ENCODE data around the gene MAN2B2.
A peak's percentile ranks its signal among the peaks of the same experiment; 100 is the strongest.
"Not testable (repeated sequence)": the region's sequence is repeated elsewhere in the genome, so short reads cannot be mapped to it uniquely, and the experiment has no call there.

MAN2B2 gene

DNA sequence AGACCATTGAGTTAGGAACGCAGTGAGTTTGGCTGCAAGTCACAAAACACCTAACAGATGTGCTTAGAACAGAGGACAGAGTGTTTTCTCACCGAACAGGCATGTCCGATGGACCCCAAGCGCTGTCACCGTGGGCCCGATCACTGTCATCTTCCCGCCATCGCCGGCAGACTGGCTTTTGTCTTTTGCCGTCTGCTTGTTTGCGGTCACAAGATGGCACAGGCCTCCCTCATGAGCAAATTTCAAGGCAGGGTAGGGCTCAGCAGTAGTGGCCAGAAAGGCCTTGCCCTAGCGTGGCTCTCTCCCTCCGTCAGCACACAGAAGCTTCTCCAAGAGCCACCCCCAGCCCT lies 44.1 kb downstream of the MAN2B2 start:
- no peak for DNase-seq

DNA sequence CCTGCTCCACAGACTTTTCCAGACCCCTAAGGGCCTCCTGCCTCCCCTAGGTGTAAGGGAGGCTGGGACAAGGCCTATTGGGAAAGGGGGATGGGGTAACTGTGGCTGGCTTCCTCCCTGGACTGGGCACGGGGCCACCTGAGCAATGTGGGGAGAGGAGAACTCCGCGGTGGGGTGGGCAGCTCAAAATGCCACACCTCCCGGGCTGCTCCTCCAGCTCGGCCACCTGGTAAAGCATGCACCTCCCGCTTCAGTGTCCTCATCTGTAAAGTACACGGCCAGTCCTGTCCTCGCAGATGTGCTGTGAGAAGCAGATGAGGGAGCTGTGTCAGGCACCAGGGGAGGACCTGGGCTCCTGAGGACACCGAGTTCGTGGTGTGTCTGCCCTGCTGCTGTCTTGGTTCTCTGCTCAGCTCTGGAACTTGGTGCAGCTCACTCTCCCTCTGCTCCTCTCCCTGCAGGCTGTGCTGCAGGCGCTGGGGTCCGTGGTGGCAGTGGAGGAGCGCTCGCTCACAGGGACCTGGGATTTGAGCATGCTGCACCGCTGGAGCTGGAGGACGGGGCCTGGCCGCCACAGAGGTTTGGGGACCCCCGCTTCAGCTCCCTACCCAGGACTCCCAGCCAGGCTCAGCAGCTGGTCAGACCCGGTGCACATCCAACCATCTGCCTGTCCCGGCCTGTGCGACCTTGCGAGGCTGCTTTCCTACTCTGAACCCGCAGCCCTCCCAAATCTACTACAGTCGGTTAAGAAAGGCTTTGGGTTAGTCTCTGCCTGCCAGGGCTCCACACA lies 44.7 kb downstream of the MAN2B2 start:
- no peak for DNase-seq

DNA sequence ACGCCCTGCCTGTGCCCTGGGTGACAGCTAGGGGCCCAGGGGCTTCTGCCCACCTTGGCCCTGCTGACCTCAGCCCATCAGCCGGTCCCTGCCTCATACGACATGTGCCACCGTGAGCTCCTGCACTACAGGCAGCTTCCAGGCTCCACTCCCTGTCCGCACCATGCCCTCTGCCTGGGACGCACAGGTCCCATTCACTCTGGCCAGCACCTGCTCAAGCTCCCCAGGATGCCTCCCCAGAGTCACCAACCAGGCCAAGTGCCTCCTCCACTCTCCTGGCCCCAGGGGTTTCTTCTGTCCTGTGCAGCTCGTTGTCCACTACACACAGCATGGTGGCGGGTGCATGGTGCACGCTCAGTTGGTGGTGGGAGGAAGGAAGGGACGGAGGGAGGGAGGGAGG lies 45.3 kb downstream of the MAN2B2 start:
- no peak for DNase-seq

DNA sequence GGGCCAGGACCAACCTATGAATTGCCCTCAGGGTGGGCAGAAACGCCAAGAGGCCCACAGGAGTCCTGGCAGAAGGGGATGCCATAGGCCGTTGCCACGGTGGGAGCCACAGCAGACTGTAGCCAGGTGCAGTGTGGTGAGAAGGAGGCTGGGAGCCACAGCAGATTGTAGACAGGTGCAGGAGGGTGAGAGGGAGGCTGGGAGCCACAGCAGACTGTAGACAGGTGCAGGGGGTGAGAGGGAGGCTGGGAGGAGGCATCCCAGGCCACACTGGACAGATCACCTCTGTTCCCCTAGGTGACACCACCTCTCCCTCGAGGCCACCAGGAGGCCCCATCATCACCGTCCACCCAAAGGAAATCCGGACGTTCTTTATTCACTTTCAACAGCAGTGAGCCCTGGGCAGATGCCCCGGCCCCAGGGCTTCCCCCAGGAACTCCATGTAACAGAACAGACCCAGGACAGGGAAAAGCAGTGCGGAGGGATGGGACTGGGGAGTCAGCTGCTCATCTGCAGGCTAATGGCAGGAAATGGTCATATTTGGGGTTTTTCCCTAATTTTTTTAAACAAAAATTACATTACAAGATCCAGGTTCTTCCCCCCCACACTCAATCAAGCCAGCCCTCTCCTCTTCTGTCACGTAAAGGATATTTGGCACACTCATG lies 46.0 kb downstream of the MAN2B2 start:
- DNase-seq = no peak

DNA sequence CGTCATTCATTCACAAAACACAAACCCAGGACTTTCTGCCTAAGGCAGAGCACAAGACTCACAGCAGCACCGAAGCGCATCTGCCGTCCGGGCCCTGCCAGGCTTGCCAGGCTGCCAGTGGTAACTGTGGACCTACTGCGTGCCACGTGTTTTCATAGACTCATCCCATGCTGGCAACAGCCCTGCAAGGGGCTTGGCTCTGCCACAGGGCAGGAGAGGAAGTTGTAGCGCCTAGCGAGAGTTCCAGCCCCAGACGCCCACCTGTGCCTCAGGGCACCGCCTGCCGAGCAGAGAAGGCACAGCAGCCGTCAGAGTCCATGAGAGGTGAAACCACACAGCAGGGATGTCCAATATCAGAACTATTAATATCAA lies 46.6 kb downstream of the MAN2B2 start:
- DNase-seq = no peak

DNA sequence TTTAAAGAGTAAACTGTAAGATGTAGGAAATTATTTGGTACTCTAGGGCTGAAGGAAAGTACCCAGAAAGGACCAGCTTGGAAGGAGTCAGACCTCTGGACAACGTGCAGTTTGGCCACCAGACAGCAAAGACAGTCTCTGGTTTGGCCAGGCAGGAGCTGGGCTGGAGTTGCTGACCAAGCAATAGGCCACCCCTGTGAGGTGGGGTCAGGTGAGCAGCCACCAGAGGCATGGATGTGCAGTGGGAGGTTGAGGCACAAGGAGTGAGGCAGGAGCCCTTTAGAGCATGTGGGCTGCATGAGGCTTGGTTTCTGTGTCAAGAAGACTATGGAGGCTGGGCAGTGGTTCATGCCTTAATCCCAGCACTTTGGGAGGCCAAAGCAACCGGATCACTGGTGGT lies 47.8 kb downstream of the MAN2B2 start:
- no peak for DNase-seq

DNA sequence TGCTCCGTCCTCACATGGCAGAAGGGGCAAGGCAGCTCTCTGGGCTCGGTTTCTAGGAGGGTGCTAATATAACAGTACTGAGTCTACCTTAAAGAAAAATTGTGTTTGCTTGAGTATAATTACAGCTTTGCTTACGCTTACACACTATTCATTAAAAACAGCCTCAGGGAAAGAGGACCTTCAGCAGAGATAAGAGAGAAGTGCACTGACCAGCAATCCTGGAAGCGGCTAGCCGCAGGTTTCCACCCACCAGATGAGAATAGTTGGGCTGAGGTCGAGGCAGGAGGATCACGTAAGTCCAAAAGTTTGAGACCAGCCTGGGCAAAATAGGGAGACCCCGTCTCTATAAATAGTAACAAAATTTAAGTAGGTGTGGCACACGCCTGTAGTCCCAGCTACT lies 50.3 kb downstream of the MAN2B2 start:
- DNase-seq = no peak

DNA sequence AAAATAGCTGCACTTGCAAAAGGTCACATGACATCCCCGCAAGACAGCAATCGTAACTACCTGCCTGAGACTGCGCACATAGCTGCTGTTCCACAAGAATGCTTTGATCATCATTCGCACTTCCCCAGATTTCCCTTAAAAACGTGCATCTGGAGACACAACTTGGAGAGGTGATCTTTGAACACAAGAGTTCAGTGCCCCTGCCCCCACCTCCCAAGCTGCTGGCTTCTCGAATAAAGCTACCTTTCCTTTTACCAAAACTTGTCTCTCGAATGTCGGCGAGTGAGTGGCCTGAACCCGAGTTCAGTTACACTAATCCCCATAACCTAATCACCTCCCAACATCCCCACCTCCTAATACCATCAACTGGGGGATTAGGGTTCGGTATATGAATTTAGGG lies 51.1 kb downstream of the MAN2B2 start:
- no peak for DNase-seq

DNA sequence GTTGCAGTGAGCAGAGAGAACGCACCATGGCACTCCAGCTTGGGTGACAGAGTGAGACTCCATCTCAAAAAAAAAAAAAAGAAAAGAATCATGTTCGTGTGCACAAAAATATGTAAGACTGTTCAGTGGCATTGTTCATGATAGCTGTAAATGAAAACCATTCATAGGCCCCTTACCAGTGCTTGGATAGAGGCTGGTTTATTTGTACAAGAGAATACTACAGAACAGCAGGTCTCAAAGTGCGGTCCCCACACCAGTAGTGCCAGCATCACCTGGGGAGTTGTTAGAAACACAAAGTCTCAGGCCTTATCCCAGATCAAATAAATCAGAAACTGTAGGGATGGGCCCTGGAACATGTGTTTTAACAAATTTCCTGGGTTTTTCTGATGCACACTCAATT lies 52.8 kb downstream of the MAN2B2 start:
- no peak for DNase-seq

DNA sequence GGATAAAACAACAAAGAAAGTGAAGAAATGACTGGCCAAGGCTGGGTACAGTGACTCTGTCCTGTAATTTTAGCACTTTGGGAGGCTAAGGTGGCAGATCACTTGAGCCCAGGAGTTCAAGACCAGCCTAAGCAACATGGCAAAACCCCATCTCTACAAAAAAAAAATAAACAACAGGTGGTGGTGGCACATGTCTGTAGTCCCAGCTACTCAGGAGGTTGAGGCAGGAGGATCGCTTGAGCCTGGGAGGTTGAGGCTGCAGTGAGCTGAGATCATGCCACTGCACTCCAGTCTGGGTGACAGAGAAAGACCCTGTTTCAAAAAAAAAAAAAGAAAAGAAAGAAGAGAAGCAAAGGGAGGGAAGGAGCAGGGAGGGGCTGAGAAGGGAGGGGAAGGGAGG lies 53.5 kb downstream of the MAN2B2 start:
- DNase-seq = not testable (repeated sequence)

DNA sequence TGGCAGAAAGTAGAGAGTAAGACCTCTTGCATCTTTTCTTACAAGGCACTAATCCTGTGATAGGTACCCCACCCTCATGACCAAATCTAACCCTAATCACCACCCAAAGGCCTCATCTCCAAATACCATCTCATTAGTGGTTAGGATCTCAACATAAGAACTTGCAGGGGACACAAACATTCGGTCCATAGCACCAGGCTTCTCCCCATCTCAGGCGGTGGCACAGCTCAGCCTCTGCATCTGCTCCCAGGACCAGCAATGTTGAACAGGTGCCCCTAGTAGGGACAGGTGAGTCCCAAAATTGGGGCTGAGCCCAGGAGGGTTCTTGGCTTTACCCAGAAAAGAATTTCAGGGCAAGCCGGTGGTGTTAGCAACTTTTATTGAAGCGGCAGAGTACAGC lies 57.1 kb downstream of the MAN2B2 start:
- DNase-seq = no peak

DNA sequence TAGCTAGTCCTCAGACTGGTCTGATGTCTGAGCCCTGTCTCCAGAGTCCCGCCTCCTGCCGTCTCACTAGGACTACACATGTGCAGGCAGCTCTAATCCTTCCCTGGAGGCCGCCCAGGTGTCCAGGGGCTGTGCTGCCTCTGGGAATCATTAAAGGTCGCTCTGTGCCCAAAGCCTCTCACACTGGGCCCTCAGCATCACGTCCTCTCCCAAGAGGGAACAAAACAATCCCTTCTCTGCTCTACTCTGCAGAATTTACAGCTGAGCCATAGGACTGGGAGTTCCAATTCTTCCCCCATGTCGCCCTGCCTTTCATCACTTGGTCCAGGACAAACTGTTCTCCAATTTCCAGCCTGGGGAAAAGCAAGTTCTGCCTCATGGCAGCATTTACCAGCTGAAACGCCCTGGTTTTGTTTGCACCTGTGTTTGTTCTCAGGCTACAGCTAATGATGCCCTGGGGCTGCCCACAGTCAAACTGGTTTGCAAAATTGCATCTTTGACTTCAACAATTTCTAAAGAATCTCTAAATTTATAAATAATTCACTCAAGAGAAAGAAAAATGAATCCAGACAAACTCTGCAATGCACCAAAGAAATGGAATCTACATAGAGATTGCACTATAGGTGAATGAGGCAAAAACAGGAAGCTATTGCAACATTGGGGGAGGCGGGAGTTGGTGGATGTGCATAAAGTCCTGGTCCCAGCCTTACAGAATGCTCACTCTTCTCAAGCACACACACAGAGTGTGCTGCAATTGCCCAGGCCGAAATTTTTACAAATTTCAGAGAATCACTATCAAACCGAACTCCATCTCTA lies 58.3 kb downstream of the MAN2B2 start:
- DNase-seq = no peak

DNA sequence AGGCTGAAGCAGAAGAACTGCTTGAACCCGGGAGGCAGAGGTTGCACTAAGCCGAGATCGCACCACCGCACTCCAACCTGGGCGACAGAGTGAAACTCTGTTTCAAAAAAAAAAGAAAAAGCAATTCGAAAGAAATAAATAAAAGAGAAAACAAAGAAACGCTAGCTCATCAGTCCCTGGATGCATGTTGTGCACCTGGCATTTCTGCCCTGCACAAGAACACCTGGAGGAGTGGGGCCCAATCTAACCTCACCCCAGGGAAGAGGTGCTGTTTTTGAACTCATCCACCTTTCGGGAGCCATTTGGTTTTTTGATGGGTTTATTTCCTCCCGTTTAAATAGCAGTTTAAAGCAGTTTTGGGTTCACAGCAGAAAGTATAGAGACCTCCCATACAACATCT lies 59.8 kb downstream of the MAN2B2 start:
- no peak for DNase-seq

DNA sequence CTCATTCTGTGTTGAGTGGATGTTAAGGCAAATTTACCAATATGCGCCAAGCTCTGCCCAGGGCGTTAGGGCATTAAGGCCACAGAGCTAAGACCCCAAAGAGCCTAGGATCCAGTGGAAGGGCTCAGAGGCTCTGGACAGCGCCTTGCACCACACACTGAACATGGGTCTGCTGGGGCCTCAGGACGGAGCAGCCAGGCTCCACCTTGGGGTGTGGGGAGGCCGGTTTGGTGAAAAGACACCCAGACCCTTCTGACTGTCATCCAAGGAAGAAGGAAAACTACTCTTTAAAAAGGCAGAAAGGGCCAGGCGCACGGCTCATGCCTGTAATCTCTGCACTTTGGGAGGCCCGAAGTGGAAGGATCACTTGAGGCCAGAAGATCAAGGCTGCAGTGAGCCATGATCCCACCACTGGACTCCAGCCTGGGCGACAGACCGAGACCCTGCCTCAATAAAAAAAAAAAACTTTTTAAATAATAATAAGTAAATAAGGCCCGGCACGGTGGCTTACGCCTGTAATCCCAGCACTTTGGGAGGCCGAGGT lies 64.2 kb downstream of the MAN2B2 start:
- no peak for DNase-seq

DNA sequence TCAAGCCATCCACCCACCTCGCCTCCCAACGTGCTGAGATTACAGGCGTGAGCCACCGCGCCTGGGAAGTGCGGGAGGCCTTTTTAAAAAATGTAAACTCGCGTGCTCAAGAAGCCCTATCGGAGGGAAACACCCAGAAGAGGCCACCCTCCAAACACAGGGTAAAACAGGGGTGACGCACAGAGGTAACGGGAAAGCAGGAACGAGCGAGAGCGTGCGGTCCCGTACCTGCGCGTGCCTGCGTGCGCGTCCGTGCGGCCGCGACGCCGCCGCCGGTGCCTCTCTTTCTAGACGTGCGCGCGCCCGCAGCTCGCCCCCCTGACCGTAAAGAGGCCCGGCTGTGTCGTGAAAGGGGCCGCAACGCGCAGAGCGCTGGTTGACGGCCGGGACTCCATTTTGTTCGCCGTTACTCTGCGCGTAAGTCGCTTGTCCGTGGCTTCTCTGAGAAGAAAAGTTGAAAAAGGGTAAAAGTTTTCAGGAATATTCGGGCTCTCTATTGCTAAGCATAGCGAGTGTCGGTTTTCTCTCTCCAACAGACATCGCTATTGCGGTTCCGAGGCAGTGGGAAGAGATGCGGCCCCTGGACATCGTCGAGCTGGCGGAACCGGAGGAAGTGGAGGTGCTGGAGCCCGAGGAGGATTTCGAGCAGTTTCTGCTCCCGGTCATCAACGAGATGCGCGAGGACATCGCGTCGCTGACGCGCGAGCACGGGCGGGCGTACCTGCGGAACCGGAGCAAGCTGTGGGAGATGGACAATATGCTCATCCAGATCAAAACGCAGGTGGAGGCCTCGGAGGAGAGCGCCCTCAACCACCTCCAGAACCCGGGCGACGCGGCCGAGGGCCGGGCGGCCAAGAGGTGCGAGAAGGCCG lies 65.5 kb downstream of the MAN2B2 start, which contains the start of gene MRFAP1:
Gene MRFAP1, plus strand, starts transcription at position 394 of the 872 bp plus-strand sequence. Its CDS starts 178 bp downstream, at position 572.
- peak; percentile 99 for DNase-seq

DNA sequence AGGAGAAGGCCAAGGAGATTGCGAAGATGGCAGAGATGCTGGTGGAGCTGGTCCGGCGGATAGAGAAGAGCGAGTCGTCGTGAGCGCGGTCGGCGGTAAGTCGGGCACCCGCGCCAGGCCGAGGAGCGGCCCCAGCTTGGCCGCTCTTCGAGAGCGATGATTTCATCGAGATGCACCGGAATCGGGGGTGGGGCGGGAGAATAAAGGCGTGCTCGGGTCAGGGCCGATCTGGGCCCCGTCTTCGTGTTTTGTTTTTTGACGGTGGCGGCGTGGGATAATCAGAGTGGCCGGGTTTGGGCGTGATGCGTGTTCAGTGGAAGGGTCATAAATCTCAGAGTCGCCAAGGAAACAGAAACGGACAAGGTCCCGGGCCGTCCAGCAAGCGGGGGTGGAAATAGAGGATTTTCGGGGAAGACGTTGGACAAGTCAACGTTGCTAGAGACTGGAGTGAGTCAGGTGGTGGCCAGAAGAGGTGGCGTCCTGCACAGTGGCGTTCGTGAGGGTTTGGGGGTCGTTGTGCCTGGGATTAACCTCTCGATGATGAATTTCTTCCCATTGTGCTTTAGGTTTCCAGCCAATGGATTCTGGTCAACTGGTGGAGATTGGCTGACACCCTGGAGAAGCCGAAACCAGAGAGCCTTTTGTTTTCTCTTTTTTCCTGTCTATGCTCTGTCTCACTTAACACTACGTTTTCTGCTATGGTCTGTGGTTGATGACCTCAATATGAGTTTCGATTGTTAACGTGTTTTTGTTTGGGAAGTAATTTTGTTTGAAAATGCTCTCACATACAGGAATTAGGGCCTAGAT lies 66.4 kb downstream of the MAN2B2 start:
- no peak for DNase-seq

DNA sequence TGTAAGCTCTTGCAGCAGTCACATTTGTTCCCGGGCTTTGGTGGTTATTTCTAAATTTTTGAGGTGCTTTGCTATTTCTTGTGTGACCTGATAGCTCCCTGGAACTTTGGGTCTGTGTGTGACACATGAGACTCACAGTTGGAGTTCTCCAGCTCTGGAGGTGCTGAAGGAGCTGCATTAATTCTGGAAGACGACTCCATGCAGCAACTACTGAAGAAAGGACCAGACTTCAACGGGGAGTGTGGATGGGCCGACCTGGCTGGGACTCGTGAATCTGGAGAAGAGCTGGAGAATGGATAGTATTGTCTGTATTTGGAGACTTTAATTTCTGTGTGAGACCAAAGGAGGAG lies 67.0 kb downstream of the MAN2B2 start:
- no peak for DNase-seq

DNA sequence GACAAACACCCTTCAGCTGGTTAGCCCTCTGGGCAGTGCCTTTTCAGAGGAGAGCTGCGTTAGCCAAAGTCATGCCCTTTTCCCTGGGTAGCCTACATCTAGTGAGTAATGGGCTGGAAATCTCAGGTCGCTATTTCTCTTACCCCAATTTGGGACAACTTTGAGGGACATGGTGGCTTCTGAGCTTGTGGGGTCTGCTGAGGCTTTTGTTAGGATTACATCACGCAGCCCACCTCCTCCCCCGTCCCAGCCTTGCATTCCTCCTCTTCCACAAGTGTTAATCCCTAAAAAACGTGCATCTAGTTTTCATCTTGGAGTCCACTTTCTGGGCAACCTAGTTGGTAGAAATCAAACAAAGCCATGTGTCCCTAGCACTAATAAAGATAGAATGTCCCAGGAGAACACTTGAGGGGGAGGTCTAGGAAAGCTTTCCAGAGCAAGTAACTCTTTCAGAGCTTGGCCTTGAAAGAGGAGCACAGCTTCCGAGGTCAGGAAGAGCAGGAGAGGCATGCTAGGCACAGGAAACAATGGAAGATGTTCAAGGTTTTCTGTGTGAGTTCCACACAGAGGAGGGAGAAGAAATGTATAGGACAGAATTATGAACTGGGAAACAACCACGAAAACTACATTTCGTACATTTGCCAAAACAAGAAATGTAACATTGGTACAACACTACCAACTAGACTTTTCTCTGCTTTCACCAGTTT lies 68.3 kb downstream of the MAN2B2 start:
- no peak for DNase-seq

DNA sequence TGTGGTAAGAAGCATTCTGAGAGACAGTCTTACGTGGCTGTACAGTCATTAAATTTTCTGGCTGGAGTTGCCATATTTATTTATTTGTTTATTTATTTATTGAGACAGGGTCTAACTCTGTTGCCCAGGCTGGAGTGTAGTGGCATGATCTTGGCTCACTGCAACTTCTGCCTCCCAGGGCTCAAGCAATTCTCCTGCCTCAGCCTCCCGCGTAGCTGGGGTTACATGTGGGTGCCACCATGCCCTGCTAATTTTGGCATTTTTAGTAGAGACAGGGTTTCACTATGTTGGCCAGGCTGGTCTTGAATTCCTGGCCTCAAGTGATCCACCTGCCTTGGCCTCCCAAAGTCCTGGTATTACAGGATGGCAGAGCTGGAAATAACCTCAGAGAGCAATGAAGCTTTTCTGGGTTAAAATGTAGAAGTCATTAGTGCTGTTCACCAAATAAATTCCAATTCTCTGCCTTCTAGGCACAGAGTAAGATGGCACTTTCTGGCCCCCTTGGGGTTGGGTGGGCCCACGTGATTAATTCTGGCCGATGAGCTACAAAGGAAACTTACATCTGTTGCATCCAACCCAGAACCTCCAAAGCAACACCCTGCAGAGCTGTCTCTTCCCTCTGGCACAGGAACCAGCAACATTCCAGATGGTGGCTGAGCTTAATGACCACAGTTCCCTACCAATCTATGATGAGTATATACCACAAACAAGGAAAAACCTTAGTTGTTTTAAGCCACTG lies 70.0 kb downstream of the MAN2B2 start:
- DNase-seq = no peak

DNA sequence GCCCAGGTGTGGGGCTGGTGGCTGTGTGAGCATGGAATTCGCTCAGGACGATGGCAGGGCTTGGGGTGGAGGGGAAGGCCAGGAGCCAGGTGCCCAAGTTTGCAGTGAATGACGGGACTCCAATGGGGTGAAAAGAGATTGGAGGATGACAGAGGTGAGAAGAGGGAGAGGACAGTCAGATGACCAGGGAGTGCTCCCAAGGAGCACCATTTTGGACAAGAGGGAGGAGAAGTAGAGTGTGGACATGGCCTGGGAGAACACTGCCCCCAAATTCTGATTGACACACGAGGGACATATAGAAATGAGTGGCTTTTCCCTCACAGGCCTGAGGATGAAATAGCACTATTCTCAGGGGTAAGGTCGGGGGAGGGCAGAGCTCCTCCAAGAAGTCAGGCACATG lies 72.2 kb downstream of the MAN2B2 start:
- DNase-seq = no peak

Data from retina (tissue), 1 donor.